ENCODE measurements around the gene AFAP1L2. TPM values are rescaled to one million over a fixed set of nuclear protein-coding genes. Genes with fewer than 3 reads are reported as not detected.

The AFAP1L2 gene
- total RNA-seq, 1 donor, result 0.94 TPM

DNA sequence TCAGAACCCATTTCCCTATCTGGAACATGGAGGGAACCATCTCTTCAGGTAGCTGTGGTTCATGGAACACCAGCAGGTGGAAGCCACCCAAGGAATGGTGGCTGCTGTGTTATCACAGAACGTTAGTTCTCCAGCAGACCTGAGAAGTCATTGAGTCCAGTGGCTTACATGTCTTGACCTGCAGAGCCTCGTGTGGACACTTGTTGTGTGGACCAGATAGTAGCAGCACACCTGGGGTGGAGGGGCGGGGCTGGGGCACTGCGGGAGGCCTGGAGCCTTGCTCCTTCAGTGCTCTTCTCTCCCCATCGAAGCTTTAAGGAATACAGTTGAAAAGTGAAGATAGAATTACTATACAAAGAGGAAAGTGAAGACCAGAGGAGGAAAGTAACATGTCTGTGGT lies 122.8 kb downstream of the AFAP1L2 start:
- H3K4me3 ChIP-seq (ENCODE audit: low read length), result no peak overlapping the region
- no peaks in the 10 kb centered on the region for H3K27me3 ChIP-seq (ENCODE audit: insufficient read depth, low read length)
- H3K9me3 ChIP-seq (ENCODE audit: low read depth, low read length), result no peaks in the 10 kb centered on the region
- no peaks in the 10 kb centered on the region for H3K4me1 ChIP-seq (ENCODE audit: insufficient read depth, low read length)

DNA sequence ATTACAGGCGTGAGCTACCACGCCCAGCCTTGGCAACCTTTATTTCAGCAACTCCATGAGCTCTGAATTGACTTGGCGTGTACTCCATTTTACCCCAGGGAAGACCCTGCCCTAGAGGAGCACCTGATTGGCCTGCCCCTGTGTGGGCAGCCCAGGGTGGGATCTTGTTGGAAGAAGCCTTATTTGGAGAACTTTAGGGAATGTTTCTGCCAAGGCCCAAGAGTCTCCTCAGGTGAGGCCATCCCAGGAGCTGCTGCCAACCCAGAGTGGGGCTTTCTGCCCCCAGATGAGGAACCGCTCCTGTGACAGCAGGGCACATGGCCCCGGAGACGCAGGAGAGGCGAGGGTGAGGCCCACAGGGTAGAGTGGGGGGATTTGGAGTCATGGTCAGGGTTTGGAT lies 123.3 kb downstream of the AFAP1L2 start:
- Histone ChIP-seq H3K4me1 (ENCODE audit: insufficient read depth, low read length) (no peaks in the 10 kb centered on the region), H3K27me3 (ENCODE audit: insufficient read depth, low read length) (no peaks in the 10 kb centered on the region), H3K4me3 (ENCODE audit: low read length) (no peak overlapping the region), H3K9me3 (ENCODE audit: low read depth, low read length) (no peaks in the 10 kb centered on the region)

DNA sequence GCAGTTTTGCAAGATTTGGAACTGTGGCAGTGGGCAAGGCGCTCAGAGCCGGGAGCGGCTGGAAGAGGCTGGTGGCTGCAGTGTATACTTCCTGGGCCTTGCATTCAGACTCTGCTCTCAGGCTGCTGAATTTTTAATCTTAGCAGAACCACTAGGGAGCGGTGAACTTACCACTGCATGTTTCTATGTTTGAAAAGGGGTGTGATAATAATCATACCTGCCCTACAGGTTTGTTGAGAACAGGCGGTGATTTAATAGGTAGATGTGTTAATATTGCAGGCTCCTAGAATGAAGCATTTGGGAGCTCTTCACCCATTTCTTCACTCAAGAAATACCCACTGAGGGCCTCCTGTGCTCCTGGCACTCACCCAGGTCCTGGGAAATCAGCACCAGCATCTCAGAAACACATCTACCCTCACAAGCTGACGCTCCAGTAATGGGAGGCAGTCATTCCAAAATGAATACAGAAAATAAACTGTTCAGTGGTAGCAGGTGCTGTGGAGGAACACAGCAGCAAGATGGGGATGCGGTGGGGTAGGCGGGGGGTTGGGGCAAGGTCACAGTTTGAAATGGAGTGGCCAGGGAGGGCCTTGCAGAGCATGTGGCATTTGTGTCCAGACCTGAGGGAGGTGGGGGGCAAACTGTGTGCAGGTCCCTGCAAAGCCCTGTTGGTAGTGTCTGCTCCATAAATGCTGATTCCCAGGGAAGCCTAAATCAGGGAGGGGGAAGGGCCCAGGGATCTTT lies 124.2 kb downstream of the AFAP1L2 start:
- no peaks in the 10 kb centered on the region for H3K27me3 ChIP-seq (ENCODE audit: insufficient read depth, low read length)
- no peaks in the 10 kb centered on the region for H3K9me3 ChIP-seq (ENCODE audit: low read depth, low read length)
- H3K4me1 ChIP-seq (ENCODE audit: insufficient read depth, low read length), result no peaks in the 10 kb centered on the region
- H3K4me3 ChIP-seq (ENCODE audit: low read length), result no peak overlapping the region

DNA sequence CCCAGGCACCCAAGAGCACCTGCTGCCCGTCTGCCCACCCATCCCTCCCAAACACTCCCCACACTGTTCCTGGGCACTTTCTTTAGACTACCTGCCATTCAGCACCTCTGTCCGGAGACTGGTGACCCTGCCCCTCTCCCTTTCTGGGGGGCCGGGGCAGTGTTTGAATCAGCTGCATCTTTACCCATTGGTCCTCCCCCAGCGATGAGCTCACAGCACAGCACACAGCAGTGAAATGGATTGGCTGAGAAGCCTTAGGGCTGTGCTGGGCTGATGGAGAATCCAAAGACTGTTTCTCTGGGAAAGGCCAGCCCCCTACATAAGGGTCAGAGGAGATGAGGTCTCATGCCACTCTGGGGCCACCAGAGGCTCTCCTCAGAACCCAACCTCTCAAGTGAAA lies 125.0 kb downstream of the AFAP1L2 start:
- H3K4me3 ChIP-seq (ENCODE audit: low read length), result no peak overlapping the region
- H3K27me3 ChIP-seq (ENCODE audit: insufficient read depth, low read length), result no peaks in the 10 kb centered on the region
- no peaks in the 10 kb centered on the region for H3K9me3 ChIP-seq (ENCODE audit: low read depth, low read length)
- no peaks in the 10 kb centered on the region for H3K4me1 ChIP-seq (ENCODE audit: insufficient read depth, low read length)

DNA sequence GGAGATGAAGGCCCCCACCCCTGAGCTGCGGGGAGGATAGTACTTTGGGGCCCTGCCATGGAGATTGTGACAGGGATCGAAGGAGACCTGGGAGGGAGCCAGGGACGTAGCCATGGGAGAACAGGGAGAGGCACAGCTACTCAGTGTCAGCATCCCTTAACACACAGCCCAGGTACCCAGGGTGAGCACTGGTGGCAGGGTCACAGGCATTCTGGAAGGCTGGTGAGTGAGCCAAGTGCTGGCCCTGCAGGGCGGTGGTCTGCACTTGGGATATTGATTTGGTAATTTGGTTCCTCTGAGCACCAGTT lies 125.5 kb downstream of the AFAP1L2 start:
- no peaks in the 10 kb centered on the region for H3K4me1 ChIP-seq (ENCODE audit: insufficient read depth, low read length)
- H3K9me3 ChIP-seq (ENCODE audit: low read depth, low read length), result no peaks in the 10 kb centered on the region
- H3K27me3 ChIP-seq (ENCODE audit: insufficient read depth, low read length), result no peaks in the 10 kb centered on the region
- no peak overlapping the region for H3K4me3 ChIP-seq (ENCODE audit: low read length)

DNA sequence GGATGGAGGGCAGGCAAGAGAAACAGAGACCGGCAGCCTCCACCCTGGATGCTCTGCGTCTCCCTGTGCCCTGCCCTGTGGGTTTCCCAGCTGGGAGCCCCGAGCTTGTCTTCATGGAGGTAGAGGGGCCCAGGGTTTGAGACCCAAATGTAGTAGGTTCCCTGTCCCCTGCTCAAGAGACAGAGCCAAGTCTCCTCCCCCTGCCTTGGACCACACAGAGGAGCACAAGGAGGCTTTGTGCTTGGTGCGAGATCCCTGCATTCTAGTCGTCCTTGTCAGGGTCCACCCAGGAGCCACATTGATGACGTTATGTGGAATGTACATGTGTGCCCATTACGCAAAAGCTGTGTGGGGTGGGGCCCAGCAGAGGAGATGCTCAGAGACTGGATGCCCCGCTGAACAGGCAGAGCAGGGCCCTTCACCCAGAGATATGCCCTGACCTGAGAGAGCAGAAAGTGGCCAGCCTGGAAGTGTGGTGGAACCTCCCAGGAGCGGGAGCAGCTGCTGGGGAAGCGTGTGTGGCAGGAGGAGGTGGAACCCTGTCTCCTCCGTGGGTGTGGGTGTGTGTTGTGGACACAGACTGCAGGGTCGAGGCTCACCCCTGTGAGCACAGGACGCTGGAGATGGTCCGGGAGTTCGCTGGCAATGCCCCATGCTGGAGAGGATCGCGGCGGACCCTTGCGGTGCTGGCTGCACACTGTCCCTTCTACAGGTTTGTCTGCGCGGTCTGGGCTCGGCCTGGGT lies 126.0 kb downstream of the AFAP1L2 start:
- H3K4me1 ChIP-seq (ENCODE audit: insufficient read depth, low read length), result no peaks in the 10 kb centered on the region
- no peak overlapping the region for H3K4me3 ChIP-seq (ENCODE audit: low read length)
- H3K9me3 ChIP-seq (ENCODE audit: low read depth, low read length), result no peaks in the 10 kb centered on the region
- H3K27me3 ChIP-seq (ENCODE audit: insufficient read depth, low read length), result no peaks in the 10 kb centered on the region

DNA sequence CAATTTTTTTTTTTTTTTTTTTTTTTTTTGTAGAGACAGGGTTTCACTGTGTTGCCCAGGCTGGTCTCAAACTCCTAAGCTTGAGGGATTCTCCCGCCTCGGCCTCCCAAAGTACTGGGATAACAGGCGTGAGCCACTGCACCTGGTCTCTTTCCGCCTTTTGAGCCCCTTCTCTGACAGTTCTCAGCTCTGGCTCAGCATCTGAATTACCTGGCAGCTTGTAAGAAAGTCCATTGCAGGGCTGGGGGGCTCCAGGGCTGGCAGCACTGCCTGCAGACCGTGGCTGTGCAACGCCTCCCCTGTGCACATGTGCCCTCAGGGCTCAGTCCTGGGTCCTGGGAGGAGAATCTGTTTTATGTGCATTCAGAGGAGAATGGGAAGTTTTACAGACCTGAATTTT lies 127.6 kb downstream of the AFAP1L2 start:
- H3K27me3 ChIP-seq (ENCODE audit: insufficient read depth, low read length), result no peaks in the 10 kb centered on the region
- no peaks in the 10 kb centered on the region for H3K9me3 ChIP-seq (ENCODE audit: low read depth, low read length)
- H3K4me1 ChIP-seq (ENCODE audit: insufficient read depth, low read length), result no peaks in the 10 kb centered on the region
- no peak overlapping the region for H3K4me3 ChIP-seq (ENCODE audit: low read length)

DNA sequence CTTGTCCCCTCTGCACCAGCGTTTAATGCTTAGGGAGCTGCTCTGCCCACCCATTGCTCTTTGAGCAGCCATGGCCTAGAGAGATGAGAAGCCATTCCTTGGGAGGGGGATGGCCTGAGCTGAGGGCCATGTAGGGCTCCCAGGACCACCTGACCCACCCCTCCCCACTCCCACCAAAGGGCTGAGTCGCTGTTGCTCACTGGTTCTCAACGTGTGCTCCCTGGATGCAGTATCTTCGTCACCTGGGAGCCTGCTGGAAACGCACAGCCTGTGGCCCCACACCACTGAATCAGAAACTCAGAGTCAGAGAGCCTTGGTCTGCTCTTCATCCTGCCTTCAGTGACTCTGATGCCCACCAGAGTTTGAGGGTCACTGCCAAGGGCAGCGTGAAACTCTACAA lies 128.2 kb downstream of the AFAP1L2 start:
- Histone ChIP-seq H3K9me3 (ENCODE audit: low read depth, low read length) (no peaks in the 10 kb centered on the region), H3K4me1 (ENCODE audit: insufficient read depth, low read length) (no peaks in the 10 kb centered on the region), H3K4me3 (ENCODE audit: low read length) (no peak overlapping the region), H3K27me3 (ENCODE audit: insufficient read depth, low read length) (no peaks in the 10 kb centered on the region)

DNA sequence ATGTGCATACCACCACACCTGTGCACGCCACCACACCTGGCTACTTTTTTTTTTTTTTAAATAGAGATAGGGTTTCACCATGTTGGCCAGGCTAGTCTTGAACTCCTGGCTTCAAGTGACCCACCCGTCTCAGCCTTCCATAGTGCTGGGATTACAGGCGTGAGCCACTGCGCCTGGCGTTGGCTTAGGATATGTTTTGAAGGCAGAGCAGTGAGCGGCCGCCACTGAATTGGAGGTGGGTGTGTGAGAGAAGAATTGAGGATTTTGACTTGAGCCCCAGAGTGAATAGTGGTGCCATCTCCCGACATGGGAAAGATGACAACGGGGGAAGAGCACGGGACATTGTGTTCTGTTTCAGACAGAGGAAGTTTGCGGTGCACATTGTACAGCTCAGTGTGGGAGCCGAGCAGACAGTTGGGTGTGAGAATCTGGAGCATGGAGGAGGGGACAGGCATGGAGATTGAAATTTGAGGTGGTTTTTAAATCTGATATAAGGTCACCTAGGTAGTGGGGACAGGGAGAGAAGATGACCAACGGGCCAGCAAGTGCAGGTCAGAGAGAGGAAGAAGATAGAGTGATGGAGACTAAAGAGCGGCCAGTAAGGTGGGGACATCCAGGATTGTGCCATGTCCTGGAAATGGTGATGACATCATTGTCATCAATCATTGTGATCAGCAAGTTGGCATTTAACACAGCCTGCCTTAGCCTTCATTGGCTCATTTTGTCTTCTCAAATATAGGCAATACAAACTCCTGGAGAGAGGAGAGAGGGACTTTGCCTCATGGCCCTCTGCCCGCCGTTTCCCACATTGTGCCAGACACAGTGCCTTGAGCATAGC lies 129.5 kb downstream of the AFAP1L2 start:
- H3K4me3 ChIP-seq (ENCODE audit: low read length), result no peak overlapping the region
- H3K4me1 ChIP-seq (ENCODE audit: insufficient read depth, low read length), result no peaks in the 10 kb centered on the region
- no peaks in the 10 kb centered on the region for H3K27me3 ChIP-seq (ENCODE audit: insufficient read depth, low read length)
- no peaks in the 10 kb centered on the region for H3K9me3 ChIP-seq (ENCODE audit: low read depth, low read length)

DNA sequence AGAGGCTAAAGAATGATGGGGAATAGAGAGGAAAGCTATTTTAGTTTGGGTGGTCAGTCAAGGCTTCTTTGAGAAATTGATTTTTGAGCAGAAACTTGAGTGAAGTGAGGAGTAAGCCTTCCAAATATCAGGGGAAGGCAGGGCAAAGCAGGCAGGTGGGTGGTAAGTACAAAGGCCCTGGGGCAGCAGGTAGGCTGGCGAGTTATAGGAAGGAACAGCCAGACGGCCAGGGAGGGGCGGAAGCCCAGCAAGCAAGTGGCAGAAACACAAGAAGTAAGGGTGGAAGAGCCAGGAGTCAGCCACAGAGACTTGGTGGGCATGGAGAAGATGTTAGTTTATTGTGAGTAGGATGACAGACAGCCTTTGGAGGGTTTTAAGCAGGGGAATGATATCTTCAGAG lies 130.4 kb downstream of the AFAP1L2 start:
- no peak overlapping the region for H3K4me3 ChIP-seq (ENCODE audit: low read length)
- no peaks in the 10 kb centered on the region for H3K4me1 ChIP-seq (ENCODE audit: insufficient read depth, low read length)
- no peaks in the 10 kb centered on the region for H3K27me3 ChIP-seq (ENCODE audit: insufficient read depth, low read length)
- H3K9me3 ChIP-seq (ENCODE audit: low read depth, low read length), result no peaks in the 10 kb centered on the region

DNA sequence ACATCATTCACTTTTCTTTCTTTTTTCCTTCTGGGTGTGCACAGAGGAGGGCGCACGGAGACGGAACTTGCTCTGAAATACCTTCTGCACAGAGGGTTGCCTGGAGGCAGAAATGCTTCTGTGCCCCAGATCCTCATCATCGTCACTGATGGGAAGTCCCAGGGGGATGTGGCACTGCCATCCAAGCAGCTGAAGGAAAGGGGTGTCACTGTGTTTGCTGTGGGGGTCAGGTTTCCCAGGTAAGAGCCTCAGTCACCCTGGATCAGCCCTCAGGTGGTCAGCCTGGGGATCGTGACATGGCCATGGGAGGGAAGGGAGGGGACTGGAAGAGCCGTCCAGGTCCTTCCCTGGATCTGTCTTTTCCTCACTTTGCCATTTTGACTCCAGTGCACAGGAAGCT lies 131.6 kb downstream of the AFAP1L2 start:
- H3K4me3 ChIP-seq (ENCODE audit: low read length), result no peak overlapping the region
- no peaks in the 10 kb centered on the region for H3K27me3 ChIP-seq (ENCODE audit: insufficient read depth, low read length)
- no peaks in the 10 kb centered on the region for H3K9me3 ChIP-seq (ENCODE audit: low read depth, low read length)
- H3K4me1 ChIP-seq (ENCODE audit: insufficient read depth, low read length), result no peaks in the 10 kb centered on the region

DNA sequence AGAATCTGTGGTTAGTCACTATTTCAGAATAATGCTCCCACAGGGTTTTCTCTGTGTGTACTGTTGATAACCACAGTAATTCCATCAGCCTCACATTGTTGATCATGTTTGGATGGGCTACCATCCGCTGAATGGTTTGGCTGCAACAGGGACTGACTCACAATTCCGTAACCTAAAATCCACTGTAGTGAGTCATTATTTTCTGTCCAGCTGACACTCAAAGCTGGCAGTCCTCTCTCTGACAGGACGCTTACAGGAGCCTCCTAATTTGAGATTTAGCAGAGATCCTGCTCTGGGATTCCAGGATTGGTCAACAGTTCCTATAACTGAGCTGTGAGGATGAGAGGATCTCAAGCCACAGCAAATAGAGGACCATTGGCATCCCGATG lies 132.5 kb downstream of the AFAP1L2 start:
- no peaks in the 10 kb centered on the region for H3K9me3 ChIP-seq (ENCODE audit: low read depth, low read length)
- no peak overlapping the region for H3K4me3 ChIP-seq (ENCODE audit: low read length)
- H3K27me3 ChIP-seq (ENCODE audit: insufficient read depth, low read length), result no peaks in the 10 kb centered on the region
- no peaks in the 10 kb centered on the region for H3K4me1 ChIP-seq (ENCODE audit: insufficient read depth, low read length)

DNA sequence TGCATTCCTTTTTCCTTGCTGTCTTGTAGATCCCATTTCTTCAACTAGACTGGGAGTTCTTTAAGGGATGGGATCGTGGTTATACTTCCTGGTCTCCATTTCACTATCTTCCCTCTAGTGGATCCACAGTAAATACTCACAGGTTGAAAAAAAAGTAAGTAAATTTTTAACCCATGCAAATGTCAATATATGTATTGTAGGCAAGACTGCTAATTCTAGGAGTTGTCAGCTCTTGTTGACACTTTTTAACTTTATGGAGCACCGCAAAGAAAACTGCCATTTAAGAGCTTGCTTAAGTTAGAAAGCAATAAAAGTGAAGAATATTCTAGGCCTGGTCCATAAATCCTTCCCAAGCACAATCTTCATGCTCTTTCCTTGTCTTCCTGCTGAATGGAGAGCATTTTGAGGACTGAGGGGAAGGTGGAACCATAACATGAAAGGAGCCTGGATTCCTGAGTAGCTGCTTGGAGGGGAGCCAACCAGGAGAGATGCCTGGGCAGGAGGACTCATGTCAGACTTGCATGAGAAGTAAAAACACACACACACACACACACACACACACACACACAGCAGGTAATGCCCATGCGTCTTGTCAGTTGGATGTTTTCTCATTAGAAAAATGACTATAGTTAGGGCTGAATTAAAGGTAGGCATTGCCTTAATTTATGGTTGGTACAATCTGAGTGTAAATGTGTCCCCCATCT lies 133.1 kb downstream of the AFAP1L2 start:
- Histone ChIP-seq H3K27me3 (ENCODE audit: insufficient read depth, low read length) (no peaks in the 10 kb centered on the region), H3K9me3 (ENCODE audit: low read depth, low read length) (no peaks in the 10 kb centered on the region), H3K4me3 (ENCODE audit: low read length) (no peak overlapping the region), H3K4me1 (ENCODE audit: insufficient read depth, low read length) (no peaks in the 10 kb centered on the region)

DNA sequence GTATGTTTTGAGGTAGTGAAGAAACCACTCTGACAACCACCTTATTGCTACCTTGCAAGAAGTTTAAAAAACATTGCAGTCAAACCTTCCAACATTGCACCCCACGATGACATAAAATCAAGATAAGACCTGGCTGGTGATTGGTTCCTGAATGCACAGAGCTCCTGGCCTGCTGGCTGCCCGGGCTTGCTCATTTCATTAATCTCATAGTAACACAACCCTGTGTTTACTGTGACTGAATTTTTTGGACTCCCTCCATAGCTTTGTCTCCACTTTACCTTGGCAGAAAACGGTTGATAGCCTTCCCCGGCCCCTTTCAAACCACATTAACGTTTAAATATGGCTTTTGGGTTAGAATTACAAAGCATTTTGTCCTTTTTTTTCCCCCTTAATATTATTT lies 137.8 kb downstream of the AFAP1L2 start:
- no peak overlapping the region for H3K4me3 ChIP-seq (ENCODE audit: low read length)
- no peaks in the 10 kb centered on the region for H3K4me1 ChIP-seq (ENCODE audit: insufficient read depth, low read length)
- H3K9me3 ChIP-seq (ENCODE audit: low read depth, low read length), result no peaks in the 10 kb centered on the region
- H3K27me3 ChIP-seq (ENCODE audit: insufficient read depth, low read length), result no peaks in the 10 kb centered on the region

Data from mononuclear cell (primary cell).